H1 (cell line): ENCODE measurements around the gene ANAPC16. TPM values are rescaled to one million over a fixed set of nuclear protein-coding genes. Genes with fewer than 3 reads are reported as not detected.

Experiments
- ATF2 ChIP-seq: IDR thresholded peaks from 2 replicates; pipeline ENCODE4 v1.6.1; 2012; ENCODE audit warnings: low read length, inconsistent platforms
- BRCA1 ChIP-seq: IDR thresholded peaks from 2 replicates; pipeline ENCODE4 v1.6.1; 2012; ENCODE audit warnings: low read depth, low read length, improper control_type of control experiment
- CHD7 ChIP-seq: fragments of 300-600 bp; sonication (generic); IDR thresholded peaks from 2 replicates; pipeline ENCODE4 v1.7.1; 2012; ENCODE audit warnings: low read length, moderate library complexity, mild to moderate bottlenecking, inconsistent platforms; ENCODE audit not compliant: insufficient replicate concordance
- E2F6 ChIP-seq: IDR thresholded peaks from 2 replicates; pipeline ENCODE4 v1.6.1; 2012; ENCODE audit warnings: inconsistent platforms
- JUN ChIP-seq: IDR thresholded peaks from 2 replicates; pipeline ENCODE4 v1.6.1; 2011; ENCODE audit warnings: low read depth, mild to moderate bottlenecking, improper control_type of control experiment, low read length
- NRF1 ChIP-seq: IDR thresholded peaks from 2 replicates; pipeline ENCODE4 v1.6.1; 2011; ENCODE audit warnings: mild to moderate bottlenecking, low read depth, low read length, improper control_type of control experiment
- POU5F1 ChIP-seq: IDR thresholded peaks from 2 replicates; pipeline ENCODE4 v1.6.1; 2011; ENCODE audit warnings: low read depth, mild to moderate bottlenecking, low read length, moderate library complexity
- SP2 ChIP-seq: IDR thresholded peaks from 2 replicates; pipeline ENCODE4 v1.6.1; 2012; ENCODE audit warnings: mild to moderate bottlenecking, low read length, inconsistent platforms
- polyA plus RNA-seq, 7 experiments: library from polyadenylated mRNA; depleted of rRNA in 3 of 7; stranded (reverse) in 5 of 7; unstranded in 2 of 7; fragments of >200 nt in 5 of 7; fragments of 200-250 nt in 2 of 7; gene quantifications; 1 replicate in 5 of 7; 2 replicates in 1 of 7; 4 replicates in 1 of 7; pipeline versions ENCODE4 v1.2.1 to v1.2.3, GENCODE V29; 2011 to 2013; ENCODE audit warnings: missing spikeins in 2 of 7, mixed read lengths in 2 of 7
- total RNA-seq: library from RNA; stranded (reverse); fragmentation: NEBNext Ultra II Directional; extraction: Animal tissue kit (Norgen Biotek cat#: 25700); gene quantifications from 2 replicates; pipeline ENCODE4 v1.2.1, GENCODE V29; 2021

ANAPC16 gene
- total and polyA plus RNA-seq, 2 of the 8 experiments (the other 6 are each of a cell fraction or from before 2014, with no cell fraction given), result 53.1 to 57.4 TPM

GRCh38 chr10:72260239-72260975 lies 44.6 kb downstream of the ANAPC16 start (continued):
- no peak for TF ChIP-seq CHD7
- TF ChIP-seq NRF1, result no peak
- no peak for TF ChIP-seq E2F6
- TF ChIP-seq SP2, result no peak
- no peak for TF ChIP-seq POU5F1
- TF ChIP-seq ATF2, result peak; percentile 50; the same call in 1 of the 2 replicates
- TF ChIP-seq BRCA1, result no peak
- TF ChIP-seq JUN, result no peak
